Measurements from ENCODE around the gene WDR37.

The WDR37 gene

GRCh38 chr10:1124796-1125195, 68.6 kb downstream of the WDR37 start:
- H3K9me3 ChIP-seq (ENCODE audit: control insufficient read depth, insufficient read depth, low read depth, low read length) = no peaks in the 10 kb centered on the region
- TF ChIP-seq HOXD13 (CRISPR knock-in tag; IDR thresholded peaks at IDR 0.05; ENCODE audit: borderline replicate concordance) (no peak), PBX3 (CRISPR knock-in tag; IDR thresholded peaks at IDR 0.05) (no peak), WT1 (tag by site-specific recombination; IDR thresholded peaks at IDR 0.05) (no peak), ZNF140 (tag by site-specific recombination; IDR thresholded peaks at IDR 0.05) (no peak), ZNF2 (tag by site-specific recombination; IDR thresholded peaks at IDR 0.05) (no peak), ZNF19 (tag by site-specific recombination; IDR thresholded peaks at IDR 0.05; ENCODE audit: low read depth) (no peak), ZSCAN5A (tag by site-specific recombination; IDR thresholded peaks at IDR 0.05) (no peak), ZNF239 (tag by site-specific recombination; IDR thresholded peaks at IDR 0.05) (no peak), ZNF350 (tag by site-specific recombination; IDR thresholded peaks at IDR 0.05) (no peak), ZNF26 (tag by site-specific recombination; IDR thresholded peaks at IDR 0.05) (no peak), ZNF366 (tag by site-specific recombination; conservative IDR thresholded peaks at IDR 0.05) (no peak), HOXA7 (CRISPR knock-in tag; IDR thresholded peaks at IDR 0.05; ENCODE audit: borderline replicate concordance) (no peak), ZNF560 (tag by site-specific recombination; IDR thresholded peaks at IDR 0.05; ENCODE audit: borderline replicate concordance) (no peak), ZNF146 (tag by site-specific recombination; IDR thresholded peaks at IDR 0.05) (no peak), GLI4 (tag by site-specific recombination; IDR thresholded peaks at IDR 0.05) (no peak), HIC1 (tag by site-specific recombination; IDR thresholded peaks at IDR 0.05) (no peak), ZNF658 (tag by site-specific recombination; IDR thresholded peaks at IDR 0.05) (no peak)
- H3K36me3 ChIP-seq (ENCODE audit: control insufficient read depth in 2 of 2, insufficient read depth in 1 of 2, low read length in 2 of 2) = peaks cover 0 to 77% of the 10 kb centered on the region in 2 experiments; a peak in 1 of 3 replicates
- no peaks in the 10 kb centered on the region for H3K4me1 ChIP-seq (ENCODE audit: control insufficient read depth, insufficient read depth, low read length)
- H3K27ac ChIP-seq (ENCODE audit: extremely low read depth, low read depth, low read length) = no peak overlapping the region
- ChIA-PET CTCF (interaction anchor here (1.4 kb wide), 1 partner anchor 15 kb away, joined by 4 read pairs; no protein-coding TSS in a partner anchor), POLR2A (interaction anchor here (0.7 kb wide), 1 partner anchor 34 kb away, joined by 3 read pairs; no protein-coding TSS in a partner anchor)
- H3K4me3 ChIP-seq (ENCODE audit: low read depth, low read length) = no peak overlapping the region

- Histone ChIP-seq H3K4me1 (ENCODE audit: control insufficient read depth, insufficient read depth, low read length) (no peaks in the 10 kb centered on the region), H3K36me3 (ENCODE audit: control insufficient read depth in 2 of 2, insufficient read depth in 1 of 2, low read length in 2 of 2) (peaks cover 0 to 78% of the 10 kb centered on the region in 2 experiments; a peak in 1 of 3 replicates), H3K4me3 (ENCODE audit: low read depth, low read length) (no peak overlapping the region), H3K9me3 (ENCODE audit: control insufficient read depth, insufficient read depth, low read depth, low read length) (no peaks in the 10 kb centered on the region), H3K27ac (ENCODE audit: extremely low read depth, low read depth, low read length) (no peak overlapping the region)
- ChIA-PET CTCF (interaction anchor here (0.6 to 0.7 kb wide), 2 partner anchors 16 to 906 kb away, joined by 3 read pairs; no protein-coding TSS in a partner anchor), POLR2A (no interaction called here)
- TF ChIP-seq SETDB1 (IDR thresholded peaks at IDR 0.05; ENCODE audit: insufficient read length, low read length) = no peak
- TF ChIP-seq ZNF133 (tag by site-specific recombination; IDR thresholded peaks at IDR 0.05) = no peak
- no peak for TF ChIP-seq ZNF121 (tag by site-specific recombination; IDR thresholded peaks at IDR 0.05)
- TF ChIP-seq ZNF184 (tag by site-specific recombination; IDR thresholded peaks at IDR 0.05) = no peak
- TF ChIP-seq ZNF362 (tag by site-specific recombination; IDR thresholded peaks at IDR 0.05) = no peak
- TF ChIP-seq ZNF621 (tag by site-specific recombination; IDR thresholded peaks at IDR 0.05) = no peak
- TF ChIP-seq ZNF112 (tag by site-specific recombination; IDR thresholded peaks at IDR 0.05) = no peak
- TF ChIP-seq ZNF26 (tag by site-specific recombination; IDR thresholded peaks at IDR 0.05) = no peak
Observed at GRCh38 chr10:1126461-1126860, 70.3 kb downstream of the WDR37 start.

All from HEK293 (cell line).